Breast epithelium (tissue), 3 donors: Measurements from ENCODE around the gene PHB1.

Source experiments
- POLR2A ChIP-seq: fragments of 450-650 bp; IDR thresholded peaks from one replicate; pipeline ENCODE4 v1.6.1; 2016; ENCODE audit warnings: antibody characterized with exemption, mild to moderate bottlenecking, moderate library complexity
- POLR2AphosphoS5 ChIP-seq, 3 donors: sonication (generic); formaldehyde crosslinking; IDR thresholded peaks; one replicate each; pipeline ENCODE4 v1.6.1; 2017; ENCODE audit warnings: antibody characterized with exemption in 3 of 3
- TF ChIP-seq, protein P1 (sequence below), 3 donors: fragments of 450-650 bp; IDR thresholded peaks; one replicate each; pipeline ENCODE4 v1.5.1; 2016 to 2017; ENCODE audit warnings: antibody characterized with exemption in 3 of 3, mild to moderate bottlenecking in 3 of 3, moderate library complexity in 3 of 3

DNA sequence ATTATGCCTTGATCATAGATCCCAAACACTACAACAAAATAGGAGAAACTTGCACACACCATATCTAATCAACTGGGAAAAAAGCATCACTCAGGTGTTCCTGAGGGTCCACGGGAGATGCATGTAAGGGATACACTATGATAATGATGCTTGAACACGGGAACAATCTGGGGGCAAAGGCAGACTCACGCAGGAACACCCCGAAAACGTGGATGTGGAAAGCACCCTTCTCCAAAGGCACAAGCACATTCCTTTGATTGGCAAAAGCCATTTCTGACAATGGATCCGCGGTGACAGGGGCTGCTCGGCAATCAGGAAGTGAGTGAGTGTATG is 53.9 kb downstream of the PHB1 start:
- TF ChIP-seq POLR2A (no peak), POLR2AphosphoS5 (IDR thresholded peaks at IDR 0.05) (no peak)
- TF ChIP-seq, protein P1, sequence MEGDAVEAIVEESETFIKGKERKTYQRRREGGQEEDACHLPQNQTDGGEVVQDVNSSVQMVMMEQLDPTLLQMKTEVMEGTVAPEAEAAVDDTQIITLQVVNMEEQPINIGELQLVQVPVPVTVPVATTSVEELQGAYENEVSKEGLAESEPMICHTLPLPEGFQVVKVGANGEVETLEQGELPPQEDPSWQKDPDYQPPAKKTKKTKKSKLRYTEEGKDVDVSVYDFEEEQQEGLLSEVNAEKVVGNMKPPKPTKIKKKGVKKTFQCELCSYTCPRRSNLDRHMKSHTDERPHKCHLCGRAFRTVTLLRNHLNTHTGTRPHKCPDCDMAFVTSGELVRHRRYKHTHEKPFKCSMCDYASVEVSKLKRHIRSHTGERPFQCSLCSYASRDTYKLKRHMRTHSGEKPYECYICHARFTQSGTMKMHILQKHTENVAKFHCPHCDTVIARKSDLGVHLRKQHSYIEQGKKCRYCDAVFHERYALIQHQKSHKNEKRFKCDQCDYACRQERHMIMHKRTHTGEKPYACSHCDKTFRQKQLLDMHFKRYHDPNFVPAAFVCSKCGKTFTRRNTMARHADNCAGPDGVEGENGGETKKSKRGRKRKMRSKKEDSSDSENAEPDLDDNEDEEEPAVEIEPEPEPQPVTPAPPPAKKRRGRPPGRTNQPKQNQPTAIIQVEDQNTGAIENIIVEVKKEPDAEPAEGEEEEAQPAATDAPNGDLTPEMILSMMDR (IDR thresholded peaks at IDR 0.05): no peak
